ENCODE results near the gene SCIMP. TPM values are rescaled to one million over a fixed set of nuclear protein-coding genes. Genes with fewer than 3 reads are reported as not detected.
A peak's percentile ranks its signal among the peaks of the same experiment; 100 is the strongest.

SCIMP gene
- total and polyA plus RNA-seq, 9 of the 15 experiments (the other 6 are each of a cell fraction or from before 2014, with no cell fraction given) = 0.01 to 0.11 (median 0.04) TPM; not detected in 6

- TF ChIP-seq NKRF (IDR thresholded peaks at IDR 0.05; ENCODE audit: borderline replicate concordance) (0 out of 2 replicates have a peak, but pooled peaks have one; percentile 34), ZBTB33 (CRISPR knock-in tag; IDR thresholded peaks at IDR 0.05) (no peak), IFI16 (CRISPR knock-in tag; IDR thresholded peaks at IDR 0.05) (no peak), VEZF1 (CRISPR knock-in tag; IDR thresholded peaks at IDR 0.05) (peak; percentile 4; the same call in 1 of the 2 replicates), SMAD3 (CRISPR knock-in tag; conservative IDR thresholded peaks at IDR 0.05) (no peak), EP400 (IDR thresholded peaks at IDR 0.05) (peak; percentile 52; the same call in 1 of the 2 replicates), FOXJ2 (tag; IDR thresholded peaks at IDR 0.05) (no peak), GATAD2B (IDR thresholded peaks at IDR 0.05; ENCODE audit: borderline replicate concordance) (no peak), KDM5B (IDR thresholded peaks at IDR 0.05; ENCODE audit: insufficient replicate concordance, low read depth, low read length) (no peak), MYC (IDR thresholded peaks at IDR 0.05; ENCODE audit: low read depth, low read length) (peak; percentile 25; the same call in 1 of the 2 replicates), MYC (CRISPR knock-in tag; IDR thresholded peaks at IDR 0.05; ENCODE audit: borderline replicate concordance, low read depth) (no peak)
Measured at GRCh38 chr17:5282642-5283217, 48.1 kb upstream of the SCIMP start (continued).
